K562 (cell line): ENCODE results near the gene ITPRIPL2. TPM values are rescaled to one million over a fixed set of nuclear protein-coding genes. Genes with fewer than 3 reads are reported as not detected.

Experiments
- ATF3 ChIP-seq, 2 experiments: fragments of 450-650 bp in 1 of 2; sonication (generic) in 1 of 2; formaldehyde crosslinking in 1 of 2; IDR thresholded peaks in 1 of 2; conservative IDR thresholded peaks in 1 of 2; 2 replicates each; pipeline versions ENCODE4 v1.6.1 to v1.8.1; 2016 to 2023; ENCODE audit warnings: mild to moderate bottlenecking in 2 of 2, moderate library complexity in 2 of 2, inconsistent platforms in 1 of 2, missing genetic modification reagents in 1 of 2
- CBFA2T3 ChIP-seq: fragments of 450-650 bp; IDR thresholded peaks from 2 replicates; pipeline ENCODE4 v1.6.1; 2017
- EP300 ChIP-seq: IDR thresholded peaks from 2 replicates; pipeline ENCODE4 v1.6.1; 2012; ENCODE audit warnings: low read length, improper control_type of control experiment
- ETV5 ChIP-seq: sonication (generic); formaldehyde crosslinking; IDR thresholded peaks from 2 replicates; pipeline ENCODE4 v1.4.0; 2020; ENCODE audit warnings: low read depth, mild to moderate bottlenecking, missing genetic modification reagents
- FOXM1 ChIP-seq, 2 experiments: fragments of 450-650 bp in 1 of 2; sonication (generic) in 1 of 2; formaldehyde crosslinking in 1 of 2; IDR thresholded peaks; 2 replicates each; pipeline versions ENCODE4 v1.6.1 to v1.9.0; 2017 to 2022; ENCODE audit warnings: low read depth in 2 of 2, mild to moderate bottlenecking in 2 of 2, missing genetic modification reagents in 1 of 2, moderate library complexity in 1 of 2
- GABPA ChIP-seq: fragments of 200-800 bp; sonication (Bioruptor generic); conservative IDR thresholded peaks from 2 replicates; pipeline ENCODE4 v1.6.1; 2016; ENCODE audit warnings: low read depth, missing genetic modification characterization, missing compliant biosample characterization
- HDAC1 ChIP-seq, 2 experiments: fragments of 450-650 bp; IDR thresholded peaks; 2 replicates each; pipeline ENCODE4 v1.6.1; 2016 to 2017; ENCODE audit warnings: inconsistent platforms in 1 of 2, mild to moderate bottlenecking in 1 of 2, moderate library complexity in 1 of 2
- HES1 ChIP-seq: fragments of 450-650 bp; IDR thresholded peaks from 2 replicates; pipeline ENCODE4 v1.6.1; 2016; ENCODE audit warnings: low read depth, mild to moderate bottlenecking, moderate library complexity
- KAT8 ChIP-seq: fragments of 450-650 bp; IDR thresholded peaks from 2 replicates; pipeline ENCODE4 v1.6.1; 2016; ENCODE audit warnings: low read depth, mild to moderate bottlenecking
- KDM1A ChIP-seq, 2 experiments: fragments of 450-650 bp; IDR thresholded peaks; 2 replicates each; pipeline ENCODE4 v1.6.1; 2016; ENCODE audit warnings: mild to moderate bottlenecking in 2 of 2
- KDM2B ChIP-seq: fragments of 250-450 bp; sonication (Bioruptor Pico); IDR thresholded peaks from 2 replicates; pipeline ENCODE4 v1.8.0; 2021; ENCODE audit warnings: mild to moderate bottlenecking, moderate library complexity
- LCOR ChIP-seq: sonication (generic); formaldehyde crosslinking; IDR thresholded peaks from 2 replicates; pipeline ENCODE4 v1.8.0; 2022; ENCODE audit warnings: mild to moderate bottlenecking, missing genetic modification reagents
- MEIS2 ChIP-seq: fragments of 450-650 bp; IDR thresholded peaks from 2 replicates; pipeline ENCODE4 v1.6.1; 2014; ENCODE audit warnings: mild to moderate bottlenecking; ENCODE audit not compliant: partially characterized antibody
- MYC ChIP-seq, 2 experiments: fragments of 250-450 bp in 1 of 2; sonication (Bioruptor Pico) in 1 of 2; IDR thresholded peaks; 2 replicates each; pipeline versions ENCODE4 v1.5.1 to v1.6.1; 2012 to 2021; ENCODE audit warnings: low read depth in 2 of 2, borderline replicate concordance in 1 of 2, improper control_type of control experiment in 1 of 2, low read length in 1 of 2, mild to moderate bottlenecking in 1 of 2, moderate library complexity in 1 of 2
- SMAD2 ChIP-seq: fragments of 150-350 bp; IDR thresholded peaks from 2 replicates; pipeline ENCODE4 v1.6.1; 2014; ENCODE audit warnings: low read depth, mild to moderate bottlenecking, low read length
- SMARCC2 ChIP-seq: fragments of 450-650 bp; IDR thresholded peaks from 2 replicates; pipeline ENCODE4 v1.6.1; 2017; ENCODE audit warnings: antibody characterized with exemption, moderate library complexity, mild to moderate bottlenecking, low read depth
- SOX6 ChIP-seq: fragments of 450-650 bp; IDR thresholded peaks from 2 replicates; pipeline ENCODE4 v1.6.1; 2014; ENCODE audit warnings: mild to moderate bottlenecking
- TAL1 ChIP-seq: fragments of 450-650 bp; IDR thresholded peaks from 2 replicates; pipeline ENCODE4 v1.6.1; 2016; ENCODE audit warnings: mild to moderate bottlenecking
- TCF15 ChIP-seq: fragments of 250-450 bp; sonication (Bioruptor Pico); IDR thresholded peaks from 2 replicates; pipeline ENCODE4 v1.8.0; 2022; ENCODE audit warnings: moderate library complexity, mild to moderate bottlenecking, inconsistent platforms
- ZC3H11A ChIP-seq: IDR thresholded peaks from 2 replicates; pipeline ENCODE4 v1.6.1; 2012; ENCODE audit warnings: low read depth, low read length, improper control_type of control experiment
- ZFP91 ChIP-seq: sonication (generic); formaldehyde crosslinking; IDR thresholded peaks from 2 replicates; pipeline ENCODE4 v1.8.0; 2022; ENCODE audit warnings: mild to moderate bottlenecking, missing genetic modification reagents
- ZNF395 ChIP-seq: fragments of 200-800 bp; sonication (Bioruptor generic); IDR thresholded peaks from 2 replicates; pipeline ENCODE4 v1.6.1; 2017; ENCODE audit warnings: missing genetic modification characterization, missing compliant biosample characterization
- polyA plus RNA-seq, 8 experiments: library from polyadenylated mRNA; depleted of rRNA in 4 of 8; stranded (reverse) in 5 of 8; unstranded in 3 of 8; fragments of >200 nt; fragmentation: Nextera tagmentation in 2 of 8; fragmentation: Illumina TruSeq in 1 of 8; extraction: Ambion mirVana in 2 of 8; extraction: Trizol in 1 of 8; gene quantifications; 2 replicates each; pipeline versions ENCODE4 v1.2.1 to v1.2.3, GENCODE V29; 2011 to 2014; ENCODE audit warnings: inconsistent platforms in 1 of 8, missing spikeins in 1 of 8
- total RNA-seq, 7 experiments: library from RNA; depleted of rRNA in 6 of 7; stranded (reverse); fragments of >200 nt in 6 of 7; fragmentation: Illumina TruSeq in 2 of 7; extraction: Trizol in 2 of 7; gene quantifications; 2 replicates each; pipeline versions ENCODE4 v1.2.1 to v1.2.3, GENCODE V29; 2011 to 2021; ENCODE audit warnings: low replicate concordance in 1 of 7

ITPRIPL2 gene
- total and polyA plus RNA-seq, 9 of the 15 experiments (the other 6 are each of a cell fraction or from before 2014, with no cell fraction given): 0.04 to 2.2 (median 0.58) TPM

- TF ChIP-seq TAL1 (peak; percentile 75), CBFA2T3 (peak; percentile 91), FOXM1 (IDR thresholded peaks at IDR 0.05; ENCODE audit: low read depth) (peak; percentile 57), FOXM1 (CRISPR knock-in tag; IDR thresholded peaks at IDR 0.05; ENCODE audit: low read depth) (no peak), ETV5 (CRISPR knock-in tag) (no peak), ZNF395 (CRISPR knock-in tag) (no peak), KDM1A (IDR thresholded peaks at IDR 0.05) (peak; percentile 92 to 95), MEIS2 (no peak), ZFP91 (CRISPR knock-in tag) (no peak), HES1 (peak; percentile 69), GABPA (no peak), HDAC1 (IDR thresholded peaks at IDR 0.05) (peak in 1 of 2 experiments; percentile 71; a peak in 2 of 4 replicates), ZC3H11A (no peak), LCOR (CRISPR knock-in tag) (no peak), MYC (IDR thresholded peaks at IDR 0.05; ENCODE audit: low read depth, low read length) (0 out of 2 replicates have a peak, but pooled peaks have one; percentile 9), MYC (CRISPR knock-in tag; IDR thresholded peaks at IDR 0.05; ENCODE audit: borderline replicate concordance, low read depth) (no peak), EP300 (peak; percentile 50), TCF15 (CRISPR knock-in tag) (no peak), SOX6 (peak; percentile 79), SMARCC2 (peak; percentile 28; the same call in 1 of the 2 replicates), KAT8 (no peak), ATF3 (IDR thresholded peaks at IDR 0.05) (no peak), ATF3 (CRISPR knock-in tag; conservative IDR thresholded peaks at IDR 0.05) (no peak), SMAD2 (no peak), KDM2B (no peak)
Measured at GRCh38 chr16:19085679-19086200, 28.0 kb upstream of the ITPRIPL2 start (continued).
